ENCODE measurements around the gene NOVA1.

GRCh38 chr14:26593357-26593756 lies 4.5 kb downstream of the NOVA1 start:
- TF ChIP-seq POLR2A (IDR thresholded peaks at IDR 0.05) (no peak), CTCF (IDR thresholded peaks at IDR 0.05) (no peak)

Data from esophagus squamous epithelium (tissue), 4 donors.